Testis (tissue), 3 donors: ENCODE measurements around the gene IZUMO4. TPM values are rescaled to one million over a fixed set of nuclear protein-coding genes. Genes with fewer than 3 reads are reported as not detected.

Experiments used
- DNase-seq: peaks from one replicate; pipeline ENCODE4 v3.0.0-alpha.2; 2019
- H3K27ac ChIP-seq, 2 donors: fragments of 200-600 bp; sonication (generic); one replicate each; pipeline ENCODE4 v1.5.1; 2019
- H3K27me3 ChIP-seq: fragments of 200-600 bp; sonication (generic); one replicate; pipeline ENCODE4 v1.5.1; 2019
- H3K36me3 ChIP-seq: fragments of 200-600 bp; sonication (generic); one replicate; pipeline ENCODE4 v1.5.1; 2017; ENCODE audit warnings: low read depth; ENCODE audit errors: missing control alignments
- H3K4me1 ChIP-seq: fragments of 200-600 bp; sonication (generic); one replicate; pipeline ENCODE4 v1.5.1; 2019
- H3K4me3 ChIP-seq, 2 donors: fragments of 200-600 bp; sonication (generic); one replicate each; pipeline ENCODE4 v1.5.1; 2017 to 2019
- H3K9me3 ChIP-seq: fragments of 200-600 bp; sonication (generic); one replicate; pipeline ENCODE4 v1.5.1; 2017
- POLR2A ChIP-seq: fragments of 450-650 bp; IDR thresholded peaks from one replicate; pipeline ENCODE4 v1.6.1; 2017; ENCODE audit warnings: antibody characterized with exemption, mild to moderate bottlenecking, moderate library complexity
- WGBS, 2 donors: methylation state at CpG; one replicate each; pipeline ENCODE4 v1.1.5; 2018; 5-methylcytosine and 5-hydroxymethylcytosine counted together
- intact Hi-C: fragments of 100-400 bp; cut with DNase I; formaldehyde crosslinking; loops from one replicate; pipeline ENCODE4 v1.15.1; 2023; ENCODE audit warnings: low total_unique reads
- polyA plus RNA-seq: library from polyadenylated mRNA; stranded (reverse); fragments of 350-450 nt; fragmentation: Illumina TruSeq; extraction: RNeasy Lipid Tissue Mini Kit (QIAGEN cat#74804); gene quantifications from one replicate; pipeline ENCODE4 v1.2.3, GENCODE V29; 2014; ENCODE audit warnings: low read depth, low replicate concordance; ENCODE audit not compliant: insufficient read depth
- total RNA-seq, 2 donors: library from RNA; depleted of rRNA; stranded (reverse); fragments of >200 nt; gene quantifications; one replicate each; pipeline ENCODE4 v1.2.3, GENCODE V29; 2016
- TF ChIP-seq, protein P1 (sequence below), 3 experiments: fragments of 450-650 bp in 2 of 3; fragments of 200-600 bp in 1 of 3; sonication (generic) in 1 of 3; IDR thresholded peaks; one replicate each; pipeline ENCODE4 v1.5.1; 2016 to 2019; ENCODE audit warnings: antibody characterized with exemption in 3 of 3, mild to moderate bottlenecking in 2 of 3, moderate library complexity in 1 of 3

Gene IZUMO4
- total and polyA plus RNA-seq, 3 donors from 2014 or later = 208 to 796 (median 276) TPM

- no peak for TF ChIP-seq POLR2A
- TF ChIP-seq, protein P1, sequence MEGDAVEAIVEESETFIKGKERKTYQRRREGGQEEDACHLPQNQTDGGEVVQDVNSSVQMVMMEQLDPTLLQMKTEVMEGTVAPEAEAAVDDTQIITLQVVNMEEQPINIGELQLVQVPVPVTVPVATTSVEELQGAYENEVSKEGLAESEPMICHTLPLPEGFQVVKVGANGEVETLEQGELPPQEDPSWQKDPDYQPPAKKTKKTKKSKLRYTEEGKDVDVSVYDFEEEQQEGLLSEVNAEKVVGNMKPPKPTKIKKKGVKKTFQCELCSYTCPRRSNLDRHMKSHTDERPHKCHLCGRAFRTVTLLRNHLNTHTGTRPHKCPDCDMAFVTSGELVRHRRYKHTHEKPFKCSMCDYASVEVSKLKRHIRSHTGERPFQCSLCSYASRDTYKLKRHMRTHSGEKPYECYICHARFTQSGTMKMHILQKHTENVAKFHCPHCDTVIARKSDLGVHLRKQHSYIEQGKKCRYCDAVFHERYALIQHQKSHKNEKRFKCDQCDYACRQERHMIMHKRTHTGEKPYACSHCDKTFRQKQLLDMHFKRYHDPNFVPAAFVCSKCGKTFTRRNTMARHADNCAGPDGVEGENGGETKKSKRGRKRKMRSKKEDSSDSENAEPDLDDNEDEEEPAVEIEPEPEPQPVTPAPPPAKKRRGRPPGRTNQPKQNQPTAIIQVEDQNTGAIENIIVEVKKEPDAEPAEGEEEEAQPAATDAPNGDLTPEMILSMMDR (IDR thresholded peaks at IDR 0.05) = no peak
- 55 to 70% methylated on average over 14 to 18 of the region's 18 CpGs for WGBS, 2 donors
- DNase-seq = no peak
- peaks cover 49% of the 10 kb centered on the region for H3K4me1 ChIP-seq
- no peaks in the 10 kb centered on the region for H3K27me3 ChIP-seq
- H3K27ac ChIP-seq = peak overlapping the region; percentile 92 to 98
- peak overlapping the region in 1 of 2 donors; percentile 37 for H3K4me3 ChIP-seq
- no peaks in the 10 kb centered on the region for H3K9me3 ChIP-seq
- intact Hi-C loops = no loop called here
- no peaks in the 10 kb centered on the region for H3K36me3 ChIP-seq
These were observed 44.7 kb upstream of the IZUMO4 start for GRCh38 chr19:2051773-2052704.

GRCh38 chr19:2053601-2054389, 42.9 kb upstream of the IZUMO4 start:
- intact Hi-C loops = no loop called here
- no peak for TF ChIP-seq POLR2A
- TF ChIP-seq, protein P1 (IDR thresholded peaks at IDR 0.05) = no peak
- WGBS, 2 donors = 61 to 80% methylated on average over 13 to 24 of the region's 24 CpGs
- DNase-seq = peak; percentile 88
- H3K4me3 ChIP-seq = no peak overlapping the region
- peak overlapping the region; percentile 19 to 71 for H3K27ac ChIP-seq
- no peaks in the 10 kb centered on the region for H3K9me3 ChIP-seq
- H3K4me1 ChIP-seq = peaks cover 34% of the 10 kb centered on the region
- H3K27me3 ChIP-seq = no peaks in the 10 kb centered on the region
- no peaks in the 10 kb centered on the region for H3K36me3 ChIP-seq

GRCh38 chr19:2054763-2055162, 42.0 kb upstream of the IZUMO4 start:
- TF ChIP-seq, protein P1 (IDR thresholded peaks at IDR 0.05) = no peak
- no peak for TF ChIP-seq POLR2A
- Histone ChIP-seq H3K36me3 (no peaks in the 10 kb centered on the region), H3K9me3 (no peaks in the 10 kb centered on the region), H3K27ac (peak overlapping the region; percentile 19 to 71), H3K27me3 (no peaks in the 10 kb centered on the region), H3K4me3 (no peak overlapping the region), H3K4me1 (peaks cover 31% of the 10 kb centered on the region)
- WGBS, 2 donors = 75 to 83% methylated on average over 8 of the region's 8 CpGs
- no peak for DNase-seq
- intact Hi-C loops = no loop called here

DNA sequence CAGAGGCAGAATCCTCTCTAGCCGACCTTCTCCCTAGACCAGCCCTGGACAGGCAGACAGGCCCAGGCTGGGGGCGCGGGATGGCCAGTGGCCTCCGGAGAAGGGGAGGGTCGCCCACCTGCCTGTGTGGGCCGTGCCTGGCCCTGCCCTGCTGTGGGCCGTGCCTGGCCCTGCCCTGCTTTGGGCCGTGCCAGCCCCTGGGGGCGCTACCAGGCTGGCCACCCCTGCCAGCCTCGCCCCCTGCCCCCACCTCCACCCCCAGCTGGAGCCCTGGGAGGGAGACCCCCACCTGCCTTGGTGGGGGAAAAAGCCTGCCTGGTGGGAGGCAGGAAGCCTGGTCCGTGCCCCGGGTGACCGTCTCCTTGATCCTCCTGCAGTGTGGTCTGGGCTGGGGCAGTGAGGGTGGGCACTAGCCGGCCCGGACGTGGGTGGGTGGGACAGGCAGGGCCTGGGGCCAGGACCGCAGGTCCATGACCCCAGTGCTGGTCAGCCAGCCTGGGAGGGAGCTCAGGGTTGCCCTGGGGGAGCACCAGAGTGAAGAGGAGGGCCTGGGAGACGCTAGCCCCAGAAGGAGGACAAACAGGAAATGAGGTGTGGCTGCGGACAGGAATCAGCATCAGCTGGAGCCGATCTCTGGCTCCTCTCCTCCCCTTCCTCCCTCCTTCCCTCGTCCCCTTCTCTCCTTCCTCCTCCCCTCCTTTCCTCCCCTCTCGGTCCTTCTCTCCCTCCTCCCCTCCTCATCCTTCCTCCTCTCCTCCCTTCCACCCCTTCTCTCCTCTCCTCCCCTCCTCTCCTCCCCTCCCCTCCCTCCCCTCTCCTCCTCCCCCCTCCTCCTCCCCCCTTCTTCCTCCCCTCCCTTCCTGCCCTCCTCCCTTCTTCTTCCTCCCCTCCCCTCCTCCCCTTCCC, 40.5 kb upstream of the IZUMO4 start:
- Histone ChIP-seq H3K4me1 (peaks cover 43% of the 10 kb centered on the region), H3K27ac (peak overlapping the region; percentile 86 to 94), H3K36me3 (no peaks in the 10 kb centered on the region), H3K27me3 (no peaks in the 10 kb centered on the region), H3K4me3 (no peak overlapping the region), H3K9me3 (no peaks in the 10 kb centered on the region)
- TF ChIP-seq, protein P1 (IDR thresholded peaks at IDR 0.05) = no peak
- no peak for TF ChIP-seq POLR2A
- DNase-seq = peak; percentile 62
- WGBS, 2 donors = 39 to 61% methylated on average over 15 to 22 of the region's 22 CpGs
- intact Hi-C loops = no loop called here
